Osteoblast (primary cell): ENCODE measurements around the gene KISS1R. TPM values are rescaled to one million over a fixed set of nuclear protein-coding genes. Genes with fewer than 3 reads are reported as not detected.

Experiments
- DNase-seq: peaks from one replicate; pipeline ENCODE4 v3.0.0; 2011; ENCODE audit warnings: low spot score, mixed read lengths; ENCODE audit not compliant: insufficient read length; ENCODE audit errors: missing footprints
- H2AFZ ChIP-seq: 2 replicates; pipeline ENCODE4 v1.6.0; 2011; ENCODE audit warnings: mild to moderate bottlenecking, low read length
- H3K27ac ChIP-seq: 2 replicates; pipeline ENCODE4 v1.5.1; 2011; ENCODE audit warnings: mild to moderate bottlenecking, low read depth, low read length, moderate library complexity
- H3K27me3 ChIP-seq: 2 replicates; pipeline ENCODE4 v1.6.0; 2012; ENCODE audit warnings: mild to moderate bottlenecking, control low read depth, inconsistent platforms, low read length, moderate library complexity; ENCODE audit not compliant: insufficient read depth
- H3K36me3 ChIP-seq: 2 replicates; pipeline ENCODE4 v1.5.1; 2011; ENCODE audit warnings: mild to moderate bottlenecking, low read length, control low read depth, moderate library complexity; ENCODE audit not compliant: insufficient read depth
- H3K4me1 ChIP-seq: 2 replicates; pipeline ENCODE4 v1.5.1; 2011; ENCODE audit warnings: mild to moderate bottlenecking, low read length, control low read depth, moderate library complexity; ENCODE audit not compliant: insufficient read depth
- H3K4me2 ChIP-seq: 2 replicates; pipeline ENCODE4 v1.6.0; 2011; ENCODE audit warnings: mild to moderate bottlenecking, low read length; ENCODE audit not compliant: insufficient read depth
- H3K4me3 ChIP-seq: fragments of 200-600 bp; sonication (generic); 3 replicates; pipeline ENCODE4 v1.5.1; 2012; ENCODE audit warnings: mild to moderate bottlenecking, low read length, inconsistent platforms; ENCODE audit not compliant: insufficient read depth
- H3K79me2 ChIP-seq: 2 replicates; pipeline ENCODE4 v1.6.0; 2012; ENCODE audit warnings: mild to moderate bottlenecking, low read length, control low read depth, inconsistent platforms; ENCODE audit not compliant: insufficient read depth
- H3K9me3 ChIP-seq: 2 replicates; pipeline ENCODE4 v1.5.1; 2011; ENCODE audit warnings: low read depth, low read length, control low read depth
- H4K20me1 ChIP-seq: 2 replicates; pipeline ENCODE4 v1.6.0; 2012; ENCODE audit warnings: mild to moderate bottlenecking, low read length, control low read depth; ENCODE audit not compliant: insufficient read depth
- total RNA-seq: library from RNA; depleted of rRNA; stranded (reverse); fragments of >200 nt; gene quantifications from 2 replicates; pipeline ENCODE4 v1.2.3, GENCODE V29; 2012
- TF ChIP-seq, protein P1 (sequence below): IDR thresholded peaks from 2 replicates; pipeline ENCODE4 v1.5.1; 2011; ENCODE audit warnings: mild to moderate bottlenecking, low read depth, low read length, moderate library complexity; ENCODE audit errors: extremely low read depth

The KISS1R gene
- total RNA-seq, 1 donor = not detected

GRCh38 chr19:938233-938923, 21.2 kb downstream of the KISS1R start:
- Histone ChIP-seq H3K4me1 (peaks cover 20% of the 10 kb centered on the region), H4K20me1 (peaks cover 27% of the 10 kb centered on the region)

GRCh38 chr19:939439-939838, 22.3 kb downstream of the KISS1R start:
- H3K36me3 ChIP-seq = peaks cover 2% of the 10 kb centered on the region
- no peaks in the 10 kb centered on the region for H3K9me3 ChIP-seq
- DNase-seq = no peak
- H3K4me2 ChIP-seq = no peak overlapping the region
- peaks cover 55% of the 10 kb centered on the region for H3K79me2 ChIP-seq
- H2AFZ ChIP-seq = no peak overlapping the region
- no peaks in the 10 kb centered on the region for H3K27me3 ChIP-seq
- H3K4me1 ChIP-seq = peaks cover 12% of the 10 kb centered on the region
- H4K20me1 ChIP-seq = peaks cover 30% of the 10 kb centered on the region
- H3K27ac ChIP-seq = no peak overlapping the region
- TF ChIP-seq, protein P1, sequence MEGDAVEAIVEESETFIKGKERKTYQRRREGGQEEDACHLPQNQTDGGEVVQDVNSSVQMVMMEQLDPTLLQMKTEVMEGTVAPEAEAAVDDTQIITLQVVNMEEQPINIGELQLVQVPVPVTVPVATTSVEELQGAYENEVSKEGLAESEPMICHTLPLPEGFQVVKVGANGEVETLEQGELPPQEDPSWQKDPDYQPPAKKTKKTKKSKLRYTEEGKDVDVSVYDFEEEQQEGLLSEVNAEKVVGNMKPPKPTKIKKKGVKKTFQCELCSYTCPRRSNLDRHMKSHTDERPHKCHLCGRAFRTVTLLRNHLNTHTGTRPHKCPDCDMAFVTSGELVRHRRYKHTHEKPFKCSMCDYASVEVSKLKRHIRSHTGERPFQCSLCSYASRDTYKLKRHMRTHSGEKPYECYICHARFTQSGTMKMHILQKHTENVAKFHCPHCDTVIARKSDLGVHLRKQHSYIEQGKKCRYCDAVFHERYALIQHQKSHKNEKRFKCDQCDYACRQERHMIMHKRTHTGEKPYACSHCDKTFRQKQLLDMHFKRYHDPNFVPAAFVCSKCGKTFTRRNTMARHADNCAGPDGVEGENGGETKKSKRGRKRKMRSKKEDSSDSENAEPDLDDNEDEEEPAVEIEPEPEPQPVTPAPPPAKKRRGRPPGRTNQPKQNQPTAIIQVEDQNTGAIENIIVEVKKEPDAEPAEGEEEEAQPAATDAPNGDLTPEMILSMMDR = no peak
- H3K4me3 ChIP-seq = no peak overlapping the region

More at GRCh38 chr19:938233-938923, 21.2 kb downstream of the KISS1R start:
- TF ChIP-seq, protein P1 = no peak
- no peak overlapping the region for H3K4me2 ChIP-seq
- H3K79me2 ChIP-seq = peaks cover 58% of the 10 kb centered on the region
- H3K9me3 ChIP-seq = no peaks in the 10 kb centered on the region
- no peaks in the 10 kb centered on the region for H3K27me3 ChIP-seq
- no peak overlapping the region for H3K4me3 ChIP-seq
- H3K36me3 ChIP-seq = peaks cover 2% of the 10 kb centered on the region
- H3K27ac ChIP-seq = no peak overlapping the region
- DNase-seq = no peak
- H2AFZ ChIP-seq = no peak overlapping the region

DNA sequence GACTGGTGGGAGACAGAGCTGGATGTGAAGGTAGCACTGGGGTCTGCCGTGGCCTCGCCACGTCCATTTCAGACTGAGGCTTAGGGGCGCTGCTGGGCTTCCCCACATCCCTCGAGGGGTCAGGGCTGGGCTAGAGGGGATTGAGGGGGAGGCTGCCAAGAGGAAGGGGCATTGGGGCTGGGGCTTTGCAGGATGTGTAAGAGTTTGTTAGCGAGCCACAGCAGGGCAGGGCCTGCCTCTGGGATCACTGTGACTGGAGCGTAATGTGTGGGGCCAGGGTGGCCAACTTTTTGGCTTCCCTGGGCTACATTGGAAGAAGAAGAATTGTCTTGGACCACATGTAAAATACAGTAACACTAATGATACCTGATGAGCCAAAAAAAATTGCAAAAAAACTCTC, 22.8 kb downstream of the KISS1R start:
- H2AFZ ChIP-seq = no peak overlapping the region
- peak overlapping the region; percentile 50 for H3K27ac ChIP-seq
- no peaks in the 10 kb centered on the region for H3K9me3 ChIP-seq
- H3K4me1 ChIP-seq = peaks cover 12% of the 10 kb centered on the region
- peaks cover 2% of the 10 kb centered on the region for H3K36me3 ChIP-seq
- H3K4me2 ChIP-seq = no peak overlapping the region
- no peak overlapping the region for H3K4me3 ChIP-seq
- no peaks in the 10 kb centered on the region for H3K27me3 ChIP-seq
- peaks cover 35% of the 10 kb centered on the region for H4K20me1 ChIP-seq
- DNase-seq = no peak
- peaks cover 52% of the 10 kb centered on the region for H3K79me2 ChIP-seq
- TF ChIP-seq, protein P1 = no peak

- H3K36me3 ChIP-seq = peaks cover 2% of the 10 kb centered on the region
- peak overlapping the region; percentile 79 for H3K4me2 ChIP-seq
- no peaks in the 10 kb centered on the region for H3K9me3 ChIP-seq
- H3K27ac ChIP-seq = peak overlapping the region; percentile 72
- peak; percentile 98 for DNase-seq
- H3K27me3 ChIP-seq = no peaks in the 10 kb centered on the region
- peaks cover 42% of the 10 kb centered on the region for H4K20me1 ChIP-seq
- peak overlapping the region; percentile 35 for H2AFZ ChIP-seq
- peak overlapping the region; percentile 67 for H3K4me3 ChIP-seq
- TF ChIP-seq, protein P1 = no peak
- H3K79me2 ChIP-seq = peaks cover 57% of the 10 kb centered on the region
- H3K4me1 ChIP-seq = peaks cover 12% of the 10 kb centered on the region
Measured at GRCh38 chr19:940591-941291, 23.6 kb downstream of the KISS1R start.
